ENCODE measurements around the gene PLCL2. TPM values are rescaled to one million over a fixed set of nuclear protein-coding genes. Genes with fewer than 3 reads are reported as not detected.
A peak's percentile ranks its signal among the peaks of the same experiment; 100 is the strongest.

PLCL2 gene
- total and polyA plus RNA-seq, 2 experiments from 2014 or later: 1.6 to 9.7 TPM

DNA sequence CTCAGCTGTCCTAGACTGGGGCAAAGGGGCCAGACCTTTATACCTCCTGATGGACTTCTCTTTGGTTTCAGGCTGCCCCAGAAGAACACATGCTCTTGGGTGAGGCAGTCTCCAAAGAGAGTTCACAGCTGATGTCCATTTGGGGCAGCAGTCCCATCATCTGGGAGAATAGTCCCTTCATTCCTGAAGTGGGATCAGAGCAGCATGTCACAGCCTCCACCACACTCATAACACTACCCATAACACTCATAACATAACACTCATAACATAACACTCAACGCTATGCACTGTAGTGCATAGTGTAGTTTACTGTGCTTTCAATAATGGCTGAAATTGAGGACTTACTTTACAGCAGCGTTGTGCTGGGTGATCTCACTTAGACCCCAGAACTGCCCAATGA lies 36.7 kb upstream of the PLCL2 start (continued):
- TF ChIP-seq ETS1 (IDR thresholded peaks at IDR 0.05) (no peak), ZNF331 (CRISPR knock-in tag; IDR thresholded peaks at IDR 0.05; ENCODE audit: low read depth) (no peak)

GRCh38 chr3:16849229-16849628 lies 35.5 kb upstream of the PLCL2 start:
- H3K79me2 ChIP-seq (replicated peaks; ENCODE audit: insufficient read depth): no peaks in the 10 kb centered on the region
- H3K27me3 ChIP-seq (ENCODE audit: insufficient read depth): no peaks in the 10 kb centered on the region
- peak overlapping the region; percentile 12 for H3K4me2 ChIP-seq
- no peaks in the 10 kb centered on the region for H3K36me3 Mint-ChIP-seq (ENCODE audit: low read depth)
- peak overlapping the region; percentile 92; the same call in 1 of the 2 replicates for H2AFZ ChIP-seq
- H3K4me1 ChIP-seq (ENCODE audit: insufficient read depth): peaks cover 8% of the 10 kb centered on the region
- peaks cover 4% of the 10 kb centered on the region for H3K4me1 Mint-ChIP-seq
- H3K36me3 ChIP-seq (ENCODE audit: insufficient read depth): no peaks in the 10 kb centered on the region
- H3K9me2 ChIP-seq (ENCODE audit: insufficient read depth): peaks cover 11% of the 10 kb centered on the region; the same call in 1 of the 2 replicates
- no peaks in the 10 kb centered on the region for H4K20me1 ChIP-seq (replicated peaks; ENCODE audit: insufficient read depth)
- no peak overlapping the region for H3K4me3 Mint-ChIP-seq
- no peak overlapping the region for H3K27ac Mint-ChIP-seq
- ATAC-seq (peak; percentile 69), DNase-seq (ENCODE audit: low spot score) (peak; percentile 75)
- H3K27me3 Mint-ChIP-seq (ENCODE audit: insufficient read depth, low read depth, poor library complexity): peaks cover 1% of the 10 kb centered on the region
- no peaks in the 10 kb centered on the region for H3K9me3 Mint-ChIP-seq
- no peaks in the 10 kb centered on the region for H3F3A ChIP-seq (replicated peaks; ENCODE audit: low read depth)
- no peak overlapping the region for H3K27ac ChIP-seq (ENCODE audit: low read depth)
- TF ChIP-seq ZNF114 (CRISPR knock-in tag; IDR thresholded peaks at IDR 0.05): no peak
- TF ChIP-seq, protein P1, sequence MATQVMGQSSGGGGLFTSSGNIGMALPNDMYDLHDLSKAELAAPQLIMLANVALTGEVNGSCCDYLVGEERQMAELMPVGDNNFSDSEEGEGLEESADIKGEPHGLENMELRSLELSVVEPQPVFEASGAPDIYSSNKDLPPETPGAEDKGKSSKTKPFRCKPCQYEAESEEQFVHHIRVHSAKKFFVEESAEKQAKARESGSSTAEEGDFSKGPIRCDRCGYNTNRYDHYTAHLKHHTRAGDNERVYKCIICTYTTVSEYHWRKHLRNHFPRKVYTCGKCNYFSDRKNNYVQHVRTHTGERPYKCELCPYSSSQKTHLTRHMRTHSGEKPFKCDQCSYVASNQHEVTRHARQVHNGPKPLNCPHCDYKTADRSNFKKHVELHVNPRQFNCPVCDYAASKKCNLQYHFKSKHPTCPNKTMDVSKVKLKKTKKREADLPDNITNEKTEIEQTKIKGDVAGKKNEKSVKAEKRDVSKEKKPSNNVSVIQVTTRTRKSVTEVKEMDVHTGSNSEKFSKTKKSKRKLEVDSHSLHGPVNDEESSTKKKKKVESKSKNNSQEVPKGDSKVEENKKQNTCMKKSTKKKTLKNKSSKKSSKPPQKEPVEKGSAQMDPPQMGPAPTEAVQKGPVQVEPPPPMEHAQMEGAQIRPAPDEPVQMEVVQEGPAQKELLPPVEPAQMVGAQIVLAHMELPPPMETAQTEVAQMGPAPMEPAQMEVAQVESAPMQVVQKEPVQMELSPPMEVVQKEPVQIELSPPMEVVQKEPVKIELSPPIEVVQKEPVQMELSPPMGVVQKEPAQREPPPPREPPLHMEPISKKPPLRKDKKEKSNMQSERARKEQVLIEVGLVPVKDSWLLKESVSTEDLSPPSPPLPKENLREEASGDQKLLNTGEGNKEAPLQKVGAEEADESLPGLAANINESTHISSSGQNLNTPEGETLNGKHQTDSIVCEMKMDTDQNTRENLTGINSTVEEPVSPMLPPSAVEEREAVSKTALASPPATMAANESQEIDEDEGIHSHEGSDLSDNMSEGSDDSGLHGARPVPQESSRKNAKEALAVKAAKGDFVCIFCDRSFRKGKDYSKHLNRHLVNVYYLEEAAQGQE (IDR thresholded peaks at IDR 0.05; ENCODE audit: unreplicated experiment): no peak
- TF ChIP-seq JUNB (IDR thresholded peaks at IDR 0.05; ENCODE audit: unreplicated experiment): no peak
- TF ChIP-seq CTCF (conservative IDR thresholded peaks at IDR 0.05; ENCODE audit: low read depth in 2 of 2): no peak
- H3K4me3 ChIP-seq: peak overlapping the region; percentile 4; the same call in 1 of the 2 replicates

DNA sequence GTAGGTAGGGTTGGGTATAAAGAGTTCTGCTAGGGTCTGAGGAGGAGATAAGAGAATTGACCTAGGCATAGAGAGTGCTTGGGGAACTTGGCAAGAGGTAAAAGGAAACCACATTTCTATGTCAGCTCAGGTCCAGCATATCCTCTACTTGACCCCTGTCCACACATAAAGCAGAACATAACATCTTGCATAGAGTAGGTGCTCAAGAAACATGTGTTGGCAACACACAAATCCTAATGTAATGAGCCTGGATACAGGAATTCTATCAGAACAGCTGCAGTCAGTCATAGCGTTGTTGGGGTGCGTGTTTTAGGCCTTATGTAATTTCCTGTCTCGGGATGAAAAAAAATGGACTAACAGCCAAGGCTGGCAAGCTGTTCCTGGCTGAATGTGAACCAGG lies 35.0 kb upstream of the PLCL2 start:
- Histone ChIP-seq H3K27ac (ENCODE audit: low read depth) (no peak overlapping the region), H3K9me2 (ENCODE audit: insufficient read depth) (peaks cover 11% of the 10 kb centered on the region; the same call in 1 of the 2 replicates), H3F3A (replicated peaks; ENCODE audit: low read depth) (no peaks in the 10 kb centered on the region), H3K79me2 (replicated peaks; ENCODE audit: insufficient read depth) (no peaks in the 10 kb centered on the region), H3K27me3 (ENCODE audit: insufficient read depth) (no peaks in the 10 kb centered on the region), H3K4me3 (peak overlapping the region; percentile 4; the same call in 1 of the 2 replicates), H2AFZ (peak overlapping the region; percentile 92; the same call in 1 of the 2 replicates), H3K36me3 (ENCODE audit: insufficient read depth) (no peaks in the 10 kb centered on the region), H3K4me1 (ENCODE audit: insufficient read depth) (peaks cover 8% of the 10 kb centered on the region), H3K4me2 (peak overlapping the region; percentile 12), H4K20me1 (replicated peaks; ENCODE audit: insufficient read depth) (no peaks in the 10 kb centered on the region)
- no peak; the same call in 2 of the 3 replicates for ATAC-seq
- Mint-ChIP-seq H3K36me3 (ENCODE audit: low read depth) (no peaks in the 10 kb centered on the region), H3K4me3 (no peak overlapping the region), H3K27ac (no peak overlapping the region), H3K27me3 (ENCODE audit: insufficient read depth, low read depth, poor library complexity) (peaks cover 1% of the 10 kb centered on the region), H3K9me3 (no peaks in the 10 kb centered on the region), H3K4me1 (peaks cover 4% of the 10 kb centered on the region)
- no peak for DNase-seq (ENCODE audit: low spot score)
- TF ChIP-seq EZH2phosphoT487 (IDR thresholded peaks at IDR 0.05; ENCODE audit: unreplicated experiment) (no peak), ZNF331 (CRISPR knock-in tag; IDR thresholded peaks at IDR 0.05; ENCODE audit: low read depth) (no peak), EZH2 (IDR thresholded peaks at IDR 0.05; ENCODE audit: low read depth, unreplicated experiment) (no peak), CREB1 (CRISPR knock-in tag; IDR thresholded peaks at IDR 0.05; ENCODE audit: low read depth) (no peak), STAT1 (IDR thresholded peaks at IDR 0.05; ENCODE audit: unreplicated experiment) (no peak), ZNF114 (CRISPR knock-in tag; IDR thresholded peaks at IDR 0.05) (no peak), ETS1 (IDR thresholded peaks at IDR 0.05) (no peak)

All from GM23338 (cell line).